ENCODE data around the gene OTOP2.

GRCh38 chr17:74975943-74976342 lies 51.9 kb downstream of the OTOP2 start:
- no peak for TF ChIP-seq CTCF (conservative IDR thresholded peaks at IDR 0.05; ENCODE audit: low read depth, low read length)
- TF ChIP-seq EZH2 (IDR thresholded peaks at IDR 0.05; ENCODE audit: borderline replicate concordance, low read depth, low read length, poor library complexity, severe bottlenecking), result no peak

All from A673 (cell line).